Tibial nerve (tissue), 4 donors: Measurements from ENCODE around the gene RAB23. TPM values are rescaled to one million over a fixed set of nuclear protein-coding genes. Genes with fewer than 3 reads are reported as not detected.

Experiments used
- DNase-seq, 2 donors: peaks; one replicate each; pipeline ENCODE4 v3.0.0-alpha.2; 2019; ENCODE audit warnings: low spot score in 2 of 2
- H3K27ac ChIP-seq, 4 donors: fragments of 200-600 bp; sonication (generic) in 3 of 4; one replicate each; pipeline ENCODE4 v1.5.1; 2017 to 2019; ENCODE audit warnings: mild to moderate bottlenecking in 1 of 4
- H3K27me3 ChIP-seq, 2 donors: fragments of 200-600 bp; sonication (generic) in 1 of 2; one replicate each; pipeline versions ENCODE4 v1.5.1 to v1.6.0; 2017 to 2019
- H3K36me3 ChIP-seq, 3 donors: fragments of 200-600 bp; sonication (generic); one replicate each; pipeline ENCODE4 v1.5.1; 2018 to 2019
- H3K4me1 ChIP-seq, 4 donors: fragments of 200-600 bp; sonication (generic) in 3 of 4; one replicate each; pipeline ENCODE4 v1.5.1; 2017 to 2019
- H3K4me3 ChIP-seq, 4 donors: fragments of 200-600 bp; sonication (generic) in 3 of 4; one replicate each; pipeline ENCODE4 v1.5.1; 2017 to 2019; ENCODE audit warnings: mild to moderate bottlenecking in 1 of 4, moderate library complexity in 1 of 4
- H3K9me3 ChIP-seq, 4 donors: fragments of 200-600 bp; sonication (generic) in 3 of 4; one replicate each; pipeline ENCODE4 v1.5.1; 2017 to 2019
- EP300 ChIP-seq, 2 donors: sonication (generic); formaldehyde crosslinking; IDR thresholded peaks; one replicate each; pipeline ENCODE4 v1.6.1; 2017; ENCODE audit warnings: antibody characterized with exemption in 2 of 2, mild to moderate bottlenecking in 1 of 2
- POLR2A ChIP-seq, 2 donors: fragments of 450-650 bp; IDR thresholded peaks; one replicate each; pipeline ENCODE4 v1.6.1; 2017; ENCODE audit warnings: antibody characterized with exemption in 2 of 2, mild to moderate bottlenecking in 2 of 2, moderate library complexity in 2 of 2
- WGBS, 2 donors: methylation state at CpG; one replicate each; pipeline ENCODE4 v1.1.5; 2018; 5-methylcytosine and 5-hydroxymethylcytosine counted together
- total RNA-seq, 4 donors: library from RNA; depleted of rRNA; stranded (reverse); fragments of >200 nt; gene quantifications; one replicate each; pipeline ENCODE4 v1.1.0, GENCODE V29; 2016
- TF ChIP-seq, protein P1 (sequence below), 5 experiments: fragments of 200-600 bp in 3 of 5; fragments of 450-650 bp in 2 of 5; sonication (generic) in 3 of 5; IDR thresholded peaks; one replicate each; pipeline ENCODE4 v1.5.1; 2016 to 2019; ENCODE audit warnings: antibody characterized with exemption in 5 of 5, mild to moderate bottlenecking in 3 of 5, moderate library complexity in 2 of 5

Gene RAB23
- total RNA-seq, 4 donors from 2014 or later: 17.1 to 26.8 (median 20.1) TPM

- no peak for TF ChIP-seq EP300 (IDR thresholded peaks at IDR 0.05)
- TF ChIP-seq, protein P1, sequence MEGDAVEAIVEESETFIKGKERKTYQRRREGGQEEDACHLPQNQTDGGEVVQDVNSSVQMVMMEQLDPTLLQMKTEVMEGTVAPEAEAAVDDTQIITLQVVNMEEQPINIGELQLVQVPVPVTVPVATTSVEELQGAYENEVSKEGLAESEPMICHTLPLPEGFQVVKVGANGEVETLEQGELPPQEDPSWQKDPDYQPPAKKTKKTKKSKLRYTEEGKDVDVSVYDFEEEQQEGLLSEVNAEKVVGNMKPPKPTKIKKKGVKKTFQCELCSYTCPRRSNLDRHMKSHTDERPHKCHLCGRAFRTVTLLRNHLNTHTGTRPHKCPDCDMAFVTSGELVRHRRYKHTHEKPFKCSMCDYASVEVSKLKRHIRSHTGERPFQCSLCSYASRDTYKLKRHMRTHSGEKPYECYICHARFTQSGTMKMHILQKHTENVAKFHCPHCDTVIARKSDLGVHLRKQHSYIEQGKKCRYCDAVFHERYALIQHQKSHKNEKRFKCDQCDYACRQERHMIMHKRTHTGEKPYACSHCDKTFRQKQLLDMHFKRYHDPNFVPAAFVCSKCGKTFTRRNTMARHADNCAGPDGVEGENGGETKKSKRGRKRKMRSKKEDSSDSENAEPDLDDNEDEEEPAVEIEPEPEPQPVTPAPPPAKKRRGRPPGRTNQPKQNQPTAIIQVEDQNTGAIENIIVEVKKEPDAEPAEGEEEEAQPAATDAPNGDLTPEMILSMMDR (IDR thresholded peaks at IDR 0.05): no peak
- no peak for TF ChIP-seq POLR2A (IDR thresholded peaks at IDR 0.05)
- Histone ChIP-seq H3K36me3 (no peaks in the 10 kb centered on the region), H3K4me3 (peak overlapping the region; percentile 63 to 85 (median 73)), H3K9me3 (no peaks in the 10 kb centered on the region), H3K27me3 (no peaks in the 10 kb centered on the region), H3K4me1 (peaks cover 0 to 28% (median 9%) of the 10 kb centered on the region in 4 donors), H3K27ac (peak overlapping the region; percentile 78 to 96 (median 85))
- no peak for DNase-seq
- 26 to 29% methylated on average over 19 of the region's 19 CpGs for WGBS, 2 donors
Observed at GRCh38 chr6:57173056-57173885, 48.8 kb downstream of the RAB23 start.

- DNase-seq: peak; percentile 70 to 86
- H3K36me3 ChIP-seq: peaks cover 0 to 4% (median 0%) of the 10 kb centered on the region in 3 donors
Observed at GRCh38 chr6:57172136-57173055, 49.7 kb downstream of the RAB23 start, which contains the start of gene BAG2. TSS of gene BAG2 (plus strand) at chr6:57172326. CDS start at chr6:57172698, 372 bp downstream.

GRCh38 chr6:57165080-57165479 is 57.0 kb downstream of the RAB23 start:
- TF ChIP-seq, protein P1 (IDR thresholded peaks at IDR 0.05): no peak
- no peak for TF ChIP-seq EP300 (IDR thresholded peaks at IDR 0.05)
- TF ChIP-seq POLR2A (IDR thresholded peaks at IDR 0.05): no peak
- no peak for DNase-seq

More at GRCh38 chr6:57172136-57173055, 49.7 kb downstream of the RAB23 start, which contains the start of gene BAG2:
- H3K27ac ChIP-seq: peak within 1 kb of the TSS; percentile 78 to 96 (median 85)
- peaks cover 0 to 25% (median 8%) of the 10 kb centered on the region in 4 donors for H3K4me1 ChIP-seq
- peak; percentile 51 to 62 for TF ChIP-seq POLR2A (IDR thresholded peaks at IDR 0.05)
- TF ChIP-seq, protein P1 (IDR thresholded peaks at IDR 0.05): peak in 3 of 5 experiments; percentile 19 to 75 (median 67)
- peak in 1 of 2 donors; percentile 69 for TF ChIP-seq EP300 (IDR thresholded peaks at IDR 0.05)
- H3K27me3 ChIP-seq: no peaks in the 10 kb centered on the region
- H3K9me3 ChIP-seq: no peaks in the 10 kb centered on the region
- WGBS, 2 donors: 1% methylated on average over 70 to 84 of the region's 97 CpGs
- H3K4me3 ChIP-seq: peak within 1 kb of the TSS; percentile 63 to 85 (median 73)

DNA sequence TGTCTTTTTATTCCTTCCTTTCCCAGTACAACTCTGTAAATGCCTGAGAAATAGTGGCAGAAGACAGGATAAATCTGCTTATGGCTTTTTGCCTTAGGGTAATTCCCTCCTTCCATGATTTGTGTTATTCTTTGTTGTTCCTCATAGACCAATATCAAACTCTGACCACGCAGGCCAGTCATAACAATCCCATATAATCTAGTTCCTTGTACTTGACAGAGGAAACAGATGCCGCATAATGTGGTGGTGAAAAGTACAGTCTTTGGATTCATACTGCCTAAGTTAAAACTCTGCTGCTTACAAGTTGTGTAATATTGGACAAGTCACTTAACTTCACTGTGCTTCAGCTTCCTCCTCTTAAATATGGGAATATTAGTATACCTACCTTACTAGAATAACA is 58.2 kb downstream of the RAB23 start:
- Histone ChIP-seq H3K4me1 (no peaks in the 10 kb centered on the region), H3K27me3 (no peaks in the 10 kb centered on the region), H3K9me3 (peaks cover 0 to 23% (median 9%) of the 10 kb centered on the region in 4 donors), H3K36me3 (peaks cover 0 to 66% (median 0%) of the 10 kb centered on the region in 3 donors), H3K4me3 (no peak overlapping the region), H3K27ac (no peak overlapping the region)
- WGBS, 2 donors: 92 to 99% methylated on average over 2 of the region's 2 CpGs
- no peak for DNase-seq
- TF ChIP-seq POLR2A (IDR thresholded peaks at IDR 0.05): no peak
- TF ChIP-seq, protein P1 (IDR thresholded peaks at IDR 0.05): no peak
- TF ChIP-seq EP300 (IDR thresholded peaks at IDR 0.05): no peak

More at GRCh38 chr6:57165080-57165479, 57.0 kb downstream of the RAB23 start:
- Histone ChIP-seq H3K9me3 (peaks cover 0 to 23% (median 9%) of the 10 kb centered on the region in 4 donors), H3K4me3 (no peak overlapping the region), H3K4me1 (no peaks in the 10 kb centered on the region), H3K36me3 (peaks cover 0 to 64% (median 0%) of the 10 kb centered on the region in 3 donors), H3K27me3 (no peaks in the 10 kb centered on the region), H3K27ac (no peak overlapping the region)
- WGBS, 2 donors: 91 to 100% methylated on average over 1 of the region's 1 CpG
